ENCODE data around the gene ZACN.
"Not testable (repeated sequence)": the region's sequence is repeated elsewhere in the genome, so short reads cannot be mapped to it uniquely, and the experiment has no call there.

The ZACN gene

GRCh38 chr17:76038050-76038449, 40.9 kb upstream of the ZACN start:
- no peak for TF ChIP-seq CTCF (conservative IDR thresholded peaks at IDR 0.05; ENCODE audit: low read depth, low read length)
- no peak overlapping the region for H3K4me3 ChIP-seq (ENCODE audit: low read depth, low read length)
- DNase-seq (ENCODE audit: low read depth): no peak

- H3K4me3 ChIP-seq (ENCODE audit: low read depth, low read length): no peak overlapping the region
- DNase-seq (ENCODE audit: low read depth): no peak
- TF ChIP-seq CTCF (conservative IDR thresholded peaks at IDR 0.05; ENCODE audit: low read depth, low read length): no peak
Observed at GRCh38 chr17:76039121-76039520, 39.9 kb upstream of the ZACN start.

- no peak overlapping the region for H3K4me3 ChIP-seq (ENCODE audit: low read depth, low read length)
- DNase-seq (ENCODE audit: low read depth): no peak
- no peak for TF ChIP-seq CTCF (conservative IDR thresholded peaks at IDR 0.05; ENCODE audit: low read depth, low read length)
Observed at GRCh38 chr17:76040376-76040775, 38.6 kb upstream of the ZACN start.

- not testable (repeated sequence) for H3K4me3 ChIP-seq (ENCODE audit: low read depth, low read length); DNase-seq (ENCODE audit: low read depth)
Observed at GRCh38 chr17:76042868-76043267, 36.1 kb upstream of the ZACN start.

- H3K4me3 ChIP-seq (ENCODE audit: low read depth, low read length); DNase-seq (ENCODE audit: low read depth): not testable (repeated sequence)
Observed at GRCh38 chr17:76044475-76045007, 34.4 kb upstream of the ZACN start.

- no peak for DNase-seq (ENCODE audit: low read depth)
- no peak overlapping the region for H3K4me3 ChIP-seq (ENCODE audit: low read depth, low read length)
- TF ChIP-seq CTCF (conservative IDR thresholded peaks at IDR 0.05; ENCODE audit: low read depth, low read length): no peak
Observed at GRCh38 chr17:76046064-76046463, 32.9 kb upstream of the ZACN start.

- TF ChIP-seq CTCF (conservative IDR thresholded peaks at IDR 0.05; ENCODE audit: low read depth, low read length): no peak
- H3K4me3 ChIP-seq (ENCODE audit: low read depth, low read length): no peak overlapping the region
- no peak for DNase-seq (ENCODE audit: low read depth)
Observed at GRCh38 chr17:76048025-76048605, 30.9 kb upstream of the ZACN start.

- TF ChIP-seq CTCF (conservative IDR thresholded peaks at IDR 0.05; ENCODE audit: low read depth, low read length): no peak
- H3K4me3 ChIP-seq (ENCODE audit: low read depth, low read length): no peak overlapping the region
- DNase-seq (ENCODE audit: low read depth): peak; percentile 76
Observed at GRCh38 chr17:76048711-76049110, 30.3 kb upstream of the ZACN start.

All from choroid plexus epithelial cell (primary cell).